Stimulated activated CD8-positive, alpha-beta memory T cell treated with anti-CD3 and anti-CD28 coated beads, Interleukin-4, amount 100 ng/mL, for 1 hour (primary cell): ENCODE data around the gene ECT2.
"Not testable (repeated sequence)": the region's sequence is repeated elsewhere in the genome, so short reads cannot be mapped to it uniquely, and the experiment has no call there.

Source experiments
- DNase-seq, 2 donors: peaks; one replicate each; pipeline ENCODE4 v3.0.0-alpha.2; 2020; ENCODE audit warnings: low read depth in 2 of 2, low spot score in 1 of 2

The ECT2 gene

GRCh38 chr3:172855037-172855436 lies 104.5 kb downstream of the ECT2 start:
- no peak for DNase-seq

GRCh38 chr3:172856795-172857742 lies 106.5 kb downstream of the ECT2 start:
- no peak for DNase-seq

GRCh38 chr3:172859041-172859440 lies 108.5 kb downstream of the ECT2 start:
- no peak for DNase-seq

GRCh38 chr3:172866726-172867350 lies 116.3 kb downstream of the ECT2 start:
- DNase-seq, result not testable (repeated sequence)

GRCh38 chr3:172868582-172869200 lies 118.2 kb downstream of the ECT2 start:
- DNase-seq, result no peak

GRCh38 chr3:172869368-172869771 lies 118.8 kb downstream of the ECT2 start:
- no peak for DNase-seq

GRCh38 chr3:172869784-172870518 lies 119.4 kb downstream of the ECT2 start:
- DNase-seq, result no peak
